CD4-positive, alpha-beta T cell treated with Interleukin-17A for 1 hour (primary cell): ENCODE results near the gene CD59.
"Not testable (repeated sequence)": the region's sequence is repeated elsewhere in the genome, so short reads cannot be mapped to it uniquely, and the experiment has no call there.

Experiments
- DNase-seq: peaks from one replicate; pipeline ENCODE4 v3.0.0-alpha.2; 2020

CD59 gene

GRCh38 chr11:33742249-33742851, 6.1 kb upstream of the CD59 start:
- DNase-seq: peak; percentile 48

DNA sequence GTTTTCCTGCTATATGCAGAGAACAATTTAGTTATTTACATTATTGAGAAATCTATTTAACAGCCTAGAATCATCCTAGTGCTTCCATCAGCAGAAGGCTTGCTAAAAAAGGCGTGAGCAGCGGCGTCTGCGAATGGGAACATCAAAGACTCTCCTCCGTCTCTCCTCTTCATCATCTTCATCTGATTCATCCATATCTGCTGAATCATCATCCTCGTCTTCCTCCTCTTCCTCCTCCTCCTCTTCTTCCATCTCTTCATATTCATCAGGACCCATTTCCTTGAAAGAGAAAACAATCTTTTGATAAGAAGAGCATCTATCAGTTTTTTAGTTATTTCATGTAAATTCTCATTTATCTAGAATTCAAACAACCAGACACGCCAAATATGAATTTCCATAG, 5.6 kb upstream of the CD59 start:
- no peak for DNase-seq

- no peak for DNase-seq
Measured at GRCh38 chr11:33737362-33737821, 1.2 kb upstream of the CD59 start.

DNA sequence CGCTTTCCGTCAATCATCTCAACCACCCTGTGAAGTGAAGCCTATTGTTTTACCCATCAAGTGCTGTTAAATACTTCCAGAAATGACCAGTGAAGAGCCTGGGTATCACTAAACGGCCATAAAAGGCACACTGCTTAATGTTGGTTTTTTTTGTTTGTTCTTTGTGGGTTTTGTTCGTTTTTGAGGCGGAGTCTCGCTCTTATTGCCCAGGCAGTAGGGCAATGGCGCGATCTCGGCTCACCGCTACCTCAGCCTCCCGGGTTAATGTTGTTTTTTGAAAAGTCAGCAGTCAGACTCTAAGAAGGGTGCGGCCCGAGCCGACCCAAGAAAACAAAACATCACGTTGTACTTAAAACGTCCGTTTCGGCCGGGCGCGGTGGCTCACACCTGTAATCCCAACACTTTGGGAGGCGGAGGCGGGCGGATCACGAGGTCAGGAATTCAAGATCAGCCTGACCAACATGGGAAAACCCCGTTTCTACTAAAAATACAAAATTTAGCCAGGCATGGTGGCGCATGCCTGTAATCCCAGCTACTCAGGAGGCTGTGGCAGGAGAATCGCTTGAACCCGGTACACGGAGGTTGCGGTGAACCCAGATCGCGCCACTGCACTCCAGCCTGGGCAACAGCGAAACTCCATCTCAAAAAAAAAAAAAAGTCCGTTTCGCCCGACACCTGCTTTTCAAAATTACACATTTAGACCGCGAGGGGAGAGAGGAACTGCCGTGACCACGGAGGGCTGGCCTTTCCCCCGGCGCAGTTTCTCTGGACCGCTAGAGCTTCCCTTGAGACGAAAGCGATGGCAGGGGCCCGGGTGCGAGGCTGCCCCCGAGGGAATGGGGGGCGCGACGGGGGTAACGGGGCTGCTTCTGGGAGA, 714 bp downstream of the CD59 start:
- DNase-seq: peak; percentile 58

- DNase-seq: no peak
Measured at GRCh38 chr11:33734441-33735270, 1.6 kb downstream of the CD59 start.

DNA sequence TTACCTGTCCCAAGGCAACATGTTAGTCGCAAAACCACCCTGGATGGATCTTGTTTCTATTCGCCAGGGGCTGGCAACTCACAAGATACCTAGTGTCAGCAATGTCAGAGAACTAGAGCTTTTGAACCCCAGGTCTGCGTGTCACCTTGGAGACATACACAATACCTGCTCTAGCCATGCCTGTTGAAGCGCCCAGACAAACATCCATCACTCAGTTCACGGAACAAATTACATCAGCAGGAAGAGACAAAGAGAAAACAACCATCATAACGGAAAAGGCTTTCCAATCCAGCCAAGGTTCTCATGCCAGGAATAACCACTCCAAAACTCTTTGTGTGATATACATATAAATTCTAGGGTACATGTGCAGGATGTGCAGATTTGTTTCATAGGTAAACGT, 2.2 kb downstream of the CD59 start:
- no peak for DNase-seq

GRCh38 chr11:33731723-33732531, 4.3 kb downstream of the CD59 start:
- DNase-seq: no peak

DNA sequence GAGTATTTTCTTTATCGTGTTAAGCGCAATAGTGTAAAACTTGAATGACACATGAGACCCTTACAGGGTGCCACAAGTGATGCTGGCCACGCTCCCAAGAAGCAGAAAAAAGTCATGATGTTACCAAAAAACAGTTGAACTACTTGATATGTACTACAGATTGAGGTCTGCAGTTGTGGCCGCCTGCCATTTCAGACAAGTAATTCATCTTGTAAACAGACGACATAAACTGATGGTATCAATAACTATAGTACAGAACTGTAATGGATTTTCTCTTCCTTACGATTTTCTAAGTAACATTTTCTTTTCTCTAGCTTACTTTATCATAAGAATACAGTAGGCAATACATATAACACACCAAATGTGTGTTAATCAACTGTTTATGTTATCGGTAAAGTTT, 5.5 kb downstream of the CD59 start:
- DNase-seq: no peak

- DNase-seq: not testable (repeated sequence)
Measured at GRCh38 chr11:33729072-33729664, 7.1 kb downstream of the CD59 start.

GRCh38 chr11:33727539-33727938, 8.7 kb downstream of the CD59 start:
- DNase-seq: not testable (repeated sequence)

- no peak for DNase-seq
Measured at GRCh38 chr11:33725496-33725895, 10.7 kb downstream of the CD59 start.

GRCh38 chr11:33724644-33725035, 11.6 kb downstream of the CD59 start:
- no peak for DNase-seq

DNA sequence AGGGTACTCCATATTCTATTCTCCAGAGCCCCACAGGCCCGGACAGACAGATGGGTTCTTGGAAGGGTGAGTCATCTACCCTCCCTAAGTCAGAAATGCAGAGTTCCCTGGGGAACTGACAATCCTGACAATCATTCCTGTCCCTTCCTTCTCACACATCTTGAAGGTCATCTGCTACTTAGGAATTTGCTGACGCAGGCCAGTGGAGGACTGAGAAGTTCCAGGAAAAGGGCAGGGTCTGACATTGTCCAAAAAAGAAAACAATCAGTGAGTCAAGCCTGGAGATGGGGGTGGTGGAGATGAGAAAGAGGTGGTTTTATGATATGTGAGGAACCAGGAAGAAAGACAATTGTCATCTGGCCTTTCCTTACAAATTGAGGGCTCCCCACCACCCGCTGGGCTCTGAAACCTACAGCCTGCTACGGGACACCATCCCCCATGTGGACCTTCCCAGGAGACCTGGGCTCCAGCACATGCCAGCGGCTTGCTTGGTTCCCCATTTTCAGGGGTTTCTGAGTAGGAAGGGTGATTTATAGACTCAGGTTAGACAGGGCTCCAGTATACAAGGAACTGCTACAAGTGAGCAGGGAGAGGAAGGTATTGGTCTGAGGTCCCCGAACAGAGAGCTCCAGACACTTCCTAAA, 12.9 kb downstream of the CD59 start:
- DNase-seq: no peak

- no peak for DNase-seq
Measured at GRCh38 chr11:33722590-33723234, 13.5 kb downstream of the CD59 start.

GRCh38 chr11:33721984-33722383, 14.2 kb downstream of the CD59 start:
- DNase-seq: no peak

DNA sequence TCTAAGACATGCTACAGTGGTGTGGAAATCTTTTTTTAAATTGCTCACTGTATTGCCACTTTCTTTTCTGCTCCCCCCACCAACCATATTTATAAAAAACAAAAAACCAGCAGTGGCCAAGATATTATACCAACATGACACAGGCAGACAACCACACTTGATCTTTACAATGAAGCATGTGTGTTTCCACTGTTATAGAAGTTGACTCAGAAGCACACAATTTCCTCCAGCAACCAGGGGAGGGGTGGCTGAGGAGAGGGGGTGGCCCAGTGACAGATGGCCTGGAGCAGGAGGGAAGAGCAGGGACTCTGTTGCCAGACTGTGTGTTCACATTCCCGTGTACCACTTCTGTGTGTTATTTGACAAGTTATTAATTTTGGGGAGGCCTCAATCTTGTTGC, 14.8 kb downstream of the CD59 start:
- DNase-seq: no peak

GRCh38 chr11:33719587-33719986, 16.6 kb downstream of the CD59 start:
- DNase-seq: no peak

DNA sequence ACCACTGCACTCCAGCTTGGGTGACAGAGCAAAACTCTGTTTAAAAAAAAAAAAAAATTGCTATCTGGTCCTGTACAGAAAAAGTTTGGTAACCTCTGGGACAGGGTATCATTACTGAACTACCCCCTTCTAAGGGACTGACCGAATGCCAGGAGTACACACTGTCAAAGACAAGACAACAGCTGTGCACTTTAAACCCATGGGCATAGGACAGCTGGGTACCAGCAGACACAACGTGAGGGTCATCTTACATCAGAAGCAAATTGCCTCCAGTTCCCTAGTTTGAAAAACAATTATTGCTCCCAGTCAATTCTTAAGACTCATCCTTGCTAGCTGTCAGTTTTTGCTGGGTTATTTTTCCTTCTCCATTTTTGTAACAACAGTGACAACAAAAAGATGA, 17.8 kb downstream of the CD59 start:
- DNase-seq: no peak

GRCh38 chr11:33716243-33716642, 20.0 kb downstream of the CD59 start:
- DNase-seq: peak; percentile 40

- DNase-seq: no peak
Measured at GRCh38 chr11:33713856-33714398, 22.3 kb downstream of the CD59 start.
